Parathyroid adenoma (tissue), 2 donors: Measurements from ENCODE around the gene UVSSA.

Experiments used
- H2AFZ ChIP-seq: fragments of 300-600 bp; sonication (generic); one replicate; pipeline ENCODE4 v1.7.0; 2017; ENCODE audit warnings: antibody characterized with exemption, mild to moderate bottlenecking
- H3K27ac ChIP-seq: fragments of 300-600 bp; sonication (generic); one replicate; pipeline ENCODE4 v1.7.0; 2017
- H3K27me3 ChIP-seq: fragments of 300-600 bp; sonication (generic); one replicate; pipeline ENCODE4 v1.7.0; 2017; ENCODE audit warnings: low read length; ENCODE audit not compliant: control insufficient read depth, insufficient read depth
- H3K36me3 ChIP-seq: fragments of 300-600 bp; sonication (generic); one replicate; pipeline ENCODE4 v1.7.0; 2017; ENCODE audit warnings: low read length; ENCODE audit not compliant: control insufficient read depth, insufficient read depth
- H3K4me1 ChIP-seq: fragments of 300-600 bp; sonication (generic); one replicate; pipeline ENCODE4 v1.7.0; 2017; ENCODE audit warnings: control low read depth
- H3K4me2 ChIP-seq: fragments of 300-600 bp; sonication (generic); one replicate; pipeline ENCODE4 v1.7.0; 2017; ENCODE audit warnings: low read length
- H3K4me3 ChIP-seq: fragments of 300-600 bp; sonication (generic); one replicate; pipeline ENCODE4 v1.7.0; 2017; ENCODE audit warnings: low read depth, low read length
- H3K79me2 ChIP-seq: fragments of 300-600 bp; sonication (generic); one replicate; pipeline ENCODE4 v1.7.0; 2017; ENCODE audit warnings: control low read depth
- H3K9ac ChIP-seq: fragments of 300-600 bp; sonication (generic); one replicate; pipeline ENCODE4 v1.7.0; 2017; ENCODE audit warnings: mild to moderate bottlenecking
- H3K9me3 ChIP-seq: fragments of 300-600 bp; sonication (generic); one replicate; pipeline ENCODE4 v1.7.0; 2017; ENCODE audit warnings: low read length; ENCODE audit not compliant: control insufficient read depth
- TF ChIP-seq, protein P1 (sequence below): fragments of 300-600 bp; sonication (generic); IDR thresholded peaks from one replicate; pipeline ENCODE4 v1.7.0; 2017; ENCODE audit warnings: antibody characterized with exemption, mild to moderate bottlenecking
- donor health status: primary hyperparathyroidism.

UVSSA gene

DNA sequence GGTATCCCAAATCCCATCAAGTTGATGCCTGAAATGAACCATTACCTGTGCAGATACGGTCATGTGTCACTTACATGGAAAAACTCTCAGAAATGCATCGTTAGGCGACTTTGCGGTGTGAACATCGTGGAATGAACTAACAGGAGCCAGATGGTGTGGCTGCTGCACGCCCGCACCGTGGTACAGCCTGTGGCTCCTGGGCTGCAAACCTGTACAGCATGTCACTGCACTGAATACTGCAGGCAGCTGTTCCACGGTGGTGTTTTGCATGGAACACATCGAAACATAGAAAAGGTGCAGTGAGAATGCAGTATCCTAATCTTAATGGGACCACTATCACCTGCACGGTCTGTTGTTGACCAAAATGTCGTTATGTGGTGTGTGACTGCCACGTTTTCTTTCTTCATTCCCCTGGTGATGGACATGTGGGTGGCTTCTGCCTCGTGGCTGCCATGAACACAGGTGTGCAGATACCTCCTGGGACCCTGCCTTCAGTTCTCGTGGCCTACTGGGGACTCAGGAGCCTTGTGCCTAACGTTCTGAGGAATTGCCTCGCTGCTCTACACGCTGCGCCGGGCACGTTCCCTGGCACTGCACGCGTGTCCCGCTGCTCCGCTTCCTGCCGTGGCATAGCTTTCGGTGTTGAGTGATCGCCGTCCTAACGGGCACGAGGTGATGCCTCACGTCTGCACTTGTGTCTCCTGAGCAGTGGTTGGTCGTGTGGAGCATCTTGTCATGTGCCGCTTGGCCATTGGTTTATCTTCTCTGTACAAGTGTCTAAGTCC lies 38.9 kb upstream of the UVSSA start:
- no peaks in the 10 kb centered on the region for H3K9me3 ChIP-seq
- TF ChIP-seq, protein P1, sequence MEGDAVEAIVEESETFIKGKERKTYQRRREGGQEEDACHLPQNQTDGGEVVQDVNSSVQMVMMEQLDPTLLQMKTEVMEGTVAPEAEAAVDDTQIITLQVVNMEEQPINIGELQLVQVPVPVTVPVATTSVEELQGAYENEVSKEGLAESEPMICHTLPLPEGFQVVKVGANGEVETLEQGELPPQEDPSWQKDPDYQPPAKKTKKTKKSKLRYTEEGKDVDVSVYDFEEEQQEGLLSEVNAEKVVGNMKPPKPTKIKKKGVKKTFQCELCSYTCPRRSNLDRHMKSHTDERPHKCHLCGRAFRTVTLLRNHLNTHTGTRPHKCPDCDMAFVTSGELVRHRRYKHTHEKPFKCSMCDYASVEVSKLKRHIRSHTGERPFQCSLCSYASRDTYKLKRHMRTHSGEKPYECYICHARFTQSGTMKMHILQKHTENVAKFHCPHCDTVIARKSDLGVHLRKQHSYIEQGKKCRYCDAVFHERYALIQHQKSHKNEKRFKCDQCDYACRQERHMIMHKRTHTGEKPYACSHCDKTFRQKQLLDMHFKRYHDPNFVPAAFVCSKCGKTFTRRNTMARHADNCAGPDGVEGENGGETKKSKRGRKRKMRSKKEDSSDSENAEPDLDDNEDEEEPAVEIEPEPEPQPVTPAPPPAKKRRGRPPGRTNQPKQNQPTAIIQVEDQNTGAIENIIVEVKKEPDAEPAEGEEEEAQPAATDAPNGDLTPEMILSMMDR, result no peak
- H3K4me2 ChIP-seq, result no peak overlapping the region
- H3K27ac ChIP-seq, result no peak overlapping the region
- H3K4me1 ChIP-seq, result no peaks in the 10 kb centered on the region
- H3K36me3 ChIP-seq, result no peaks in the 10 kb centered on the region
- H3K4me3 ChIP-seq, result no peak overlapping the region
- H3K27me3 ChIP-seq, result no peaks in the 10 kb centered on the region
- H2AFZ ChIP-seq, result no peak overlapping the region
- H3K9ac ChIP-seq, result no peak overlapping the region
- peaks cover 40% of the 10 kb centered on the region for H3K79me2 ChIP-seq

DNA sequence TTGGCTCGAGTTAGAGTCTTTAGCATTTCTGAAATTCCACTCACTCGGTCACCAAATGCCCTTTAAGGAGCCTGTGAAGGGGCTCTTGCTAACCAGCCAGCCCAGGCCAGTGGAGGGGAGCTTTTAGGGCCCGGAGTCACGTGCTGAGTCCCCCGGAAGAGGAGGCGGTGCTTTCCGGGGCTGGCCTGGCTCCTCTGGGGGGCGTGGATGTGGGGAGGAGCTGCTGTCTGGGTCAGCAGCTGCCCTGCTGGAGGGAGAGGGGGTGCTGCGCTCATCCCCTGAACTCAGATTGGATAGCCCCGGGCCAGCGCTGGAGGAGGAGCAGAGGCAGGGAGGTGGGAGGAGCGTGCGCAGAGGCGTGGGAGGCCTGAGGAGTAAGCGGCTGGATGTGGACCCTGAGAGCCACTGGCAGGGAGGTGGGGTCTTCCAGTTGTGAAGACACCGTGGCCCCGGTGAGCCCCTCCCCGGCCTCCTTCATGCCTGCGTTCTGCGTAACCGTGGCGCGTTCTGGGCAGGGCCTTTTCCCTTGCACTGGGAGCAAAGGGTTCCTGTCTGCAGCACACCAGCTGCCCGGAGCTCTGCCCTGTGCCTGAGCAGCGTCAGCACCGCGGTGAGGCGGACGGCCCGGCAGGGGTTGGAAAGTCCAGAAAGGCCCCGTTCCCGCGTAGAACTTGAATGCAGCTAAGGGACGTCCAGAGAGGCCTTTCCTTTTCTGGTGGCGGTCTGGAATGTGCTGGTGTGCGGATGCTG lies 37.6 kb upstream of the UVSSA start:
- peak overlapping the region; percentile 2 for H3K27ac ChIP-seq
- H3K4me2 ChIP-seq, result peak overlapping the region; percentile 47
- peaks cover 41% of the 10 kb centered on the region for H3K79me2 ChIP-seq
- H3K9ac ChIP-seq, result no peak overlapping the region
- peak overlapping the region; percentile 20 for H3K4me3 ChIP-seq
- H2AFZ ChIP-seq, result no peak overlapping the region
- H3K27me3 ChIP-seq, result no peaks in the 10 kb centered on the region
- no peaks in the 10 kb centered on the region for H3K9me3 ChIP-seq
- TF ChIP-seq, protein P1, result no peak
- no peaks in the 10 kb centered on the region for H3K4me1 ChIP-seq
- no peaks in the 10 kb centered on the region for H3K36me3 ChIP-seq

DNA sequence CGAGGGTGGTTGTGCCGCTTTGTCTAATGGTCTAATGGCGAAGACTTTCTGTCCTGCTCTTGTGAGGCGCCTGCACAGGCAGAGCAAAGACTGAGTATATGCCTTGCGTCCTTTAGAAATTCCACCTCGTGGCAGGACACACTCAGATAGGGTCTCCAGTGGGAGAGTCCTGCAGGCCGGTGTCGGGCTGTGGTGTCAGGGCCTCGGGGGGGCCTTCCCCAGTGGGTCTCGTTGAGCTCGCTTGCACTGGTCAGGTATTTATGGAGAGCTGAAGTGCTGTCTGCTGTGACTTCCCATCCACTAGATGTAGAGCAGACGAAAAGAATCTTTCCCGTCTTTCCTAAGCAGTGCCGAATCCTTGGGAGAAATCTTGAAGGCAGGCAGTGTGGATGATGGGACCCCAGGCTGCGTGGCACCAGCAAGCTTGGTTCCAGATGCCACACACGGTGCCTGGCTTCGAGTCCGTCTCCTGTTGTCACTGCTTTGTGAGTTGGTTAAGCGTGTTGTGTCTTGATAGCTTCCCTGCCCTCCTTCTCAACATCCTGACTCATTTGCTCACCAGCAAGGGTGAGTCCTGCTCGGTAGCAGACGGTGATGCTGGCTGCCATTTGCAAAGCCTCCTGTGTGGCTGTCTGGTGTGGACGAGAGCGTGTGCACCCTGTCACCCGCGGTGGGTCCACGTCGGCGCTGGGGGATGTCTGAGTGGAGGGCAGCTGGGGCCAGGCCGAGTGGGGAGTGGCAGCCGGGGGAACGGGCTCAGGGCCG lies 36.8 kb upstream of the UVSSA start:
- Histone ChIP-seq H3K9me3 (no peaks in the 10 kb centered on the region), H3K4me1 (no peaks in the 10 kb centered on the region), H3K4me3 (no peak overlapping the region), H3K79me2 (peaks cover 41% of the 10 kb centered on the region), H3K9ac (no peak overlapping the region), H2AFZ (no peak overlapping the region), H3K4me2 (peak overlapping the region; percentile 47), H3K36me3 (no peaks in the 10 kb centered on the region), H3K27me3 (no peaks in the 10 kb centered on the region), H3K27ac (peak overlapping the region; percentile 2)
- TF ChIP-seq, protein P1, result no peak

DNA sequence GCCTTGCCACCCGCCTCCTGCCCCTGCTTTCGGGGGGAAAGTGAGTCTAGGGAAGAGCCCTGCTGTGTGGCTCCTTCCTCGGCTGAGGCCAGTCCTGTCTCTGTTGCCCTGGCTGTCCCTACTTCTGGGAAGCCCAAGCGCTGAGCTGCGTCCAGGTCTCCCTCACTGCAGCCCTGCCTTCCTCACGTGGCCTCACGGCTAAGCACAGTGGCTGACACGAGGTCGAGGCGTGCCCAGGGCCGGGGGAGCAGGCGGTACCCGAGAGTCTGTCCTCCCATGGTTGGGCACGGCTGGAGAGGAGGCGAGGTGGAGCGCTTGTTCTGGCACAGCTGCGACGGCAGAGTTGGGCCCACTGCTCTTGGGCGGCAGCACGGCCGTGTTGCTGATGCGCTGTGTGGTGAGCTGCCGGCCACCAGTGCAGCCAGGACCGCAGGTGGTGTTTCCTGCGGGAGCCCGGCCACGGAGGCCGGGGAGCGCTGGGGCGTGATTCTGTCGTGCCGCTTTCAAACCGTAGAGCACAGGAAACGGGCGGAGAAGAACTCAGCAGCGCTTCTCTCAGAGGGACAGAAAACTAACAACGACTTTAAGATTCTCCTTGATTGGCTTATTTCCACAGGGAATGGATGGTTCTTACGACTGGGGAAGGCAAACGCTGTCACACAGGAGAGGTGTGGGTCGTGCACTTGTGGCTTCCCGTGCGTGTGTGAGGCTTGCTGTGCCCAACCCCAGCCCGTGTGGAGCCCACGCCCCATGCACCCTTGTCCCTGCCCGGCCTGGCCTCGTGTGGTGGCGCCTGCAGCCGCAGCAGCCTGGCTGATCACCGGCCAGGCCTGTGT lies 36.0 kb upstream of the UVSSA start:
- no peaks in the 10 kb centered on the region for H3K9me3 ChIP-seq
- H3K9ac ChIP-seq, result no peak overlapping the region
- TF ChIP-seq, protein P1, result no peak
- no peak overlapping the region for H2AFZ ChIP-seq
- H3K27ac ChIP-seq, result no peak overlapping the region
- H3K4me1 ChIP-seq, result no peaks in the 10 kb centered on the region
- H3K79me2 ChIP-seq, result peaks cover 37% of the 10 kb centered on the region
- H3K36me3 ChIP-seq, result no peaks in the 10 kb centered on the region
- no peaks in the 10 kb centered on the region for H3K27me3 ChIP-seq
- no peak overlapping the region for H3K4me2 ChIP-seq
- H3K4me3 ChIP-seq, result no peak overlapping the region
